HG03469 (cell line): ENCODE data around the gene NMT2.
A peak's percentile ranks its signal among the peaks of the same experiment; 100 is the strongest.

Source experiments
- ATAC-seq: cut with Tn5 transposase; IDR thresholded peaks from one replicate; pipeline ENCODE4 v1.9.1; 2021; ENCODE audit warnings: mild to moderate bottlenecking, moderate library complexity, moderate number of reproducible peaks; ENCODE audit not compliant: unreplicated experiment

The NMT2 gene

GRCh38 chr10:15182540-15183207, 14.2 kb upstream of the NMT2 start:
- no peak for ATAC-seq

- ATAC-seq = no peak
These were observed 13.2 kb upstream of the NMT2 start for GRCh38 chr10:15181576-15182156.

GRCh38 chr10:15180736-15181135, 12.2 kb upstream of the NMT2 start:
- ATAC-seq = no peak

- ATAC-seq = no peak
These were observed 7.8 kb upstream of the NMT2 start for GRCh38 chr10:15176269-15176668.

GRCh38 chr10:15175587-15175986, 7.1 kb upstream of the NMT2 start:
- no peak for ATAC-seq

- ATAC-seq = no peak
These were observed 3.9 kb upstream of the NMT2 start for GRCh38 chr10:15172306-15172840.

- ATAC-seq = no peak
These were observed 1.3 kb upstream of the NMT2 start for GRCh38 chr10:15169555-15170401.

- ATAC-seq = peak; percentile 35
These were observed 477 bp upstream of the NMT2 start for GRCh38 chr10:15168786-15169554.

GRCh38 chr10:15167411-15168290, 842 bp downstream of the NMT2 start:
- peak; percentile 21 for ATAC-seq

- no peak for ATAC-seq
These were observed 2.2 kb downstream of the NMT2 start for GRCh38 chr10:15166325-15166724.

GRCh38 chr10:15163253-15163828, 5.2 kb downstream of the NMT2 start:
- ATAC-seq = no peak

- no peak for ATAC-seq
These were observed 9.5 kb downstream of the NMT2 start for GRCh38 chr10:15158972-15159371.

GRCh38 chr10:15158448-15158847, 10.0 kb downstream of the NMT2 start:
- no peak for ATAC-seq

GRCh38 chr10:15155978-15156656, 12.4 kb downstream of the NMT2 start:
- no peak for ATAC-seq

GRCh38 chr10:15152556-15152955, 15.9 kb downstream of the NMT2 start:
- ATAC-seq = no peak

- no peak for ATAC-seq
These were observed 17.9 kb downstream of the NMT2 start for GRCh38 chr10:15150563-15150962.

- no peak for ATAC-seq
These were observed 19.3 kb downstream of the NMT2 start for GRCh38 chr10:15149042-15149771.
